MM.1S (cell line): ENCODE data around the gene UMOD.

Experiments used
- CTCF ChIP-seq: fragments of 300-600 bp; sonication (generic); IDR thresholded peaks from 2 replicates; pipeline ENCODE4 v1.5.1; 2016; ENCODE audit warnings: antibody characterized with exemption, low read length, mixed read lengths
- EZH2 ChIP-seq: fragments of 300-600 bp; sonication (generic); optimal IDR thresholded peaks from 2 replicates; pipeline ENCODE3; 2017; ENCODE audit warnings: low read depth, mild to moderate bottlenecking, antibody characterized with exemption, low read length, mixed read lengths
- EZH2phosphoT487 ChIP-seq: fragments of 300-600 bp; sonication (generic); IDR thresholded peaks from 2 replicates; pipeline ENCODE4 v1.6.1; 2018; ENCODE audit warnings: antibody characterized with exemption, low read length

GRCh38 chr16:20303012-20303411 is 49.5 kb downstream of the UMOD start:
- no peak for TF ChIP-seq EZH2
- no peak for TF ChIP-seq CTCF
- TF ChIP-seq EZH2phosphoT487, result no peak
